HCT116 (cell line): ENCODE measurements around the gene IGFALS. TPM values are rescaled to one million over a fixed set of nuclear protein-coding genes. Genes with fewer than 3 reads are reported as not detected.

Experiments
- ATAC-seq: fragments of 200-7000 bp; cut with Tn5 transposase; 2 replicates; pipeline ENCODE4 v1.9.1; 2020; ENCODE audit warnings: mild to moderate bottlenecking, moderate library complexity
- BruUV-seq: library from RNA; stranded (reverse); fragments of 400-500 nt; replicated peaks from 2 replicates; lab custom pipeline; 2021; lab: Mats Ljungman, UMichigan
- CTCF ChIA-PET: fragments of 300-600 bp; sonication (Branson Sonifier 250); formaldehyde crosslinking; loops from one replicate; lab custom pipeline; 2021; ENCODE audit warnings: antibody characterized with exemption; lab: Charles Lee
- POLR2A ChIA-PET: fragments of 300-600, 350-600 bp; sonication (Branson Sonifier 250); formaldehyde crosslinking; loops from one replicate; lab custom pipeline; 2021; ENCODE audit warnings: antibody characterized with exemption; lab: Charles Lee
- RAD21 ChIA-PET, 2 experiments: fragments of 300-600 bp; sonication (Branson Sonifier 250); formaldehyde crosslinking; loops; one replicate each; lab custom pipeline; 2023; ENCODE audit warnings: low total read pairs in 2 of 2; ENCODE audit not compliant: uncharacterized antibody in 2 of 2, unreplicated experiment in 2 of 2, low non-redundant PET in 1 of 2; lab: Charles Lee
- DNase-seq: peaks from one replicate; pipeline ENCODE4 v3.0.0-alpha.2; 2010; ENCODE audit warnings: low read depth, low spot score
- H2AFZ ChIP-seq: fragments of 200-600 bp; shearing (Covaris generic), sonication (generic); 2 replicates; pipeline ENCODE4 v1.6.1; 2017; ENCODE audit warnings: low read depth, mixed run types, mixed read lengths, antibody characterized with exemption, low read length; ENCODE audit not compliant: poor library complexity, severe bottlenecking
- H3K27ac ChIP-seq: 2 replicates; pipeline ENCODE4 v1.5.1; 2012; ENCODE audit warnings: low read depth, low read length
- H3K27me3 ChIP-seq: fragments of 200-600 bp; sonication (generic); 2 replicates; pipeline ENCODE4 v1.6.1; 2016; ENCODE audit warnings: mixed run types, low read length, mixed read lengths; ENCODE audit not compliant: insufficient read depth
- H3K36me3 ChIP-seq, 2 experiments: fragments of 200-500 bp in 1 of 2; fragments of 200-600 bp in 1 of 2; sonication (Bioruptor generic) in 1 of 2; sonication (generic) in 1 of 2; 2 replicates each; pipeline versions ENCODE4 v1.5.1 to v1.6.1; 2014 to 2016; ENCODE audit warnings: low read length in 2 of 2, inconsistent platforms in 1 of 2, mixed read lengths in 1 of 2, mixed run types in 1 of 2; ENCODE audit not compliant: insufficient read depth in 2 of 2, control insufficient read depth in 1 of 2
- H3K4me1 ChIP-seq, 2 experiments: fragments of 200-600 bp in 1 of 2; sonication (generic) in 1 of 2; 2 replicates each; pipeline versions ENCODE4 v1.5.1 to v1.6.1; 2012 to 2017; ENCODE audit warnings: low read length in 2 of 2, inconsistent platforms in 1 of 2, mild to moderate bottlenecking in 1 of 2, mixed read lengths in 1 of 2, mixed run types in 1 of 2, moderate library complexity in 1 of 2; ENCODE audit not compliant: insufficient read depth in 2 of 2, control insufficient read depth in 1 of 2
- H3K4me2 ChIP-seq: fragments of 200-600 bp; sonication (generic); 2 replicates; pipeline ENCODE4 v1.6.1; 2017; ENCODE audit warnings: mixed run types, low read length, mixed read lengths
- H3K4me3 ChIP-seq, 2 experiments: fragments of 200-600 bp in 1 of 2; sonication (generic) in 1 of 2; replicated peaks in 1 of 2; 2 replicates each; pipeline ENCODE4 v1.5.1; 2011 to 2016; ENCODE audit warnings: low read length in 2 of 2, control low read depth in 1 of 2, low read depth in 1 of 2, mild to moderate bottlenecking in 1 of 2, mixed read lengths in 1 of 2, mixed run types in 1 of 2
- H3K79me2 ChIP-seq: fragments of 200-600 bp; sonication (generic); 2 replicates; pipeline ENCODE4 v1.6.1; 2017; ENCODE audit warnings: mild to moderate bottlenecking, mixed run types, low read length, moderate library complexity, mixed read lengths; ENCODE audit not compliant: insufficient read depth
- H3K9ac ChIP-seq: fragments of 200-600 bp; sonication (generic); 2 replicates; pipeline ENCODE4 v1.6.1; 2016; ENCODE audit warnings: low read length, mixed read lengths
- H3K9me2 ChIP-seq: fragments of 200-600 bp; sonication (generic), shearing (Covaris generic); 2 replicates; pipeline ENCODE4 v1.6.1; 2017; ENCODE audit warnings: mixed run types, mild to moderate bottlenecking, moderate library complexity; ENCODE audit not compliant: insufficient read depth
- H3K9me3 ChIP-seq, 2 experiments: fragments of 200-500 bp in 1 of 2; fragments of 200-600 bp in 1 of 2; sonication (Bioruptor generic) in 1 of 2; sonication (generic) in 1 of 2; 2 replicates each; pipeline ENCODE4 v1.6.1; 2014 to 2017; ENCODE audit warnings: low read length in 2 of 2, mixed read lengths in 2 of 2, inconsistent platforms in 1 of 2, low read depth in 1 of 2, mild to moderate bottlenecking in 1 of 2, mixed run types in 1 of 2, moderate library complexity in 1 of 2; ENCODE audit not compliant: control insufficient read depth in 1 of 2, insufficient read depth in 1 of 2
- H4K20me1 ChIP-seq: fragments of 200-600 bp; sonication (generic), shearing (Covaris generic); 2 replicates; pipeline ENCODE4 v1.6.1; 2017; ENCODE audit warnings: mixed run types, mild to moderate bottlenecking, moderate library complexity; ENCODE audit not compliant: insufficient read depth
- CBX3 ChIP-seq: IDR thresholded peaks from 2 replicates; pipeline ENCODE4 v1.6.1; 2012; ENCODE audit warnings: low read depth
- CEBPB ChIP-seq: IDR thresholded peaks from 2 replicates; pipeline ENCODE4 v1.6.1; 2012; ENCODE audit warnings: low read depth
- EGR1 ChIP-seq: IDR thresholded peaks from 2 replicates; pipeline ENCODE4 v1.6.1; 2012; ENCODE audit warnings: low read depth
- ELF1 ChIP-seq: IDR thresholded peaks from 2 replicates; pipeline ENCODE4 v1.6.1; 2012; ENCODE audit warnings: low read depth, borderline replicate concordance
- EZH2 ChIP-seq: fragments of 200-600 bp; sonication (generic); IDR thresholded peaks from 2 replicates; pipeline ENCODE4 v1.6.1; 2017; ENCODE audit warnings: antibody characterized with exemption, mixed run types
- EZH2phosphoT487 ChIP-seq: fragments of 200-600 bp; IDR thresholded peaks from 2 replicates; pipeline ENCODE4 v1.6.1; 2018; ENCODE audit warnings: antibody characterized with exemption, borderline replicate concordance
- JUND ChIP-seq: IDR thresholded peaks from 2 replicates; pipeline ENCODE4 v1.6.1; 2012
- POLR2A ChIP-seq: IDR thresholded peaks from 2 replicates; pipeline ENCODE4 v1.7.0; 2011; ENCODE audit warnings: borderline replicate concordance; ENCODE audit not compliant: insufficient read depth, insufficient read length; ENCODE audit errors: extremely low read depth
- POLR2AphosphoS5 ChIP-seq: IDR thresholded peaks from 2 replicates; pipeline ENCODE4 v1.6.1; 2011; ENCODE audit warnings: mild to moderate bottlenecking, low read depth, low read length, moderate library complexity
- RAD21 ChIP-seq: IDR thresholded peaks from 2 replicates; pipeline ENCODE4 v1.6.1; 2012; ENCODE audit warnings: low read depth, mild to moderate bottlenecking
- SP1 ChIP-seq: IDR thresholded peaks from 2 replicates; pipeline ENCODE4 v1.6.1; 2012; ENCODE audit warnings: low read depth
- TCF7L2 ChIP-seq: IDR thresholded peaks from 2 replicates; pipeline ENCODE4 v1.7.0; 2011; ENCODE audit warnings: borderline replicate concordance, inconsistent platforms; ENCODE audit not compliant: insufficient read depth, insufficient read length; ENCODE audit errors: extremely low read depth
- YY1 ChIP-seq: IDR thresholded peaks from 2 replicates; pipeline ENCODE4 v1.6.1; 2011; ENCODE audit warnings: low read length, low read depth, moderate library complexity, mild to moderate bottlenecking; ENCODE audit not compliant: insufficient replicate concordance; ENCODE audit errors: extremely low read depth
- ZFX ChIP-seq: fragments of 450-650 bp; IDR thresholded peaks from 2 replicates; pipeline ENCODE4 v1.6.1; 2017
- ZNF274 ChIP-seq: fragments of 200-500 bp; sonication (Bioruptor generic); IDR thresholded peaks from 2 replicates; pipeline ENCODE4 v1.6.1; 2014; ENCODE audit warnings: mild to moderate bottlenecking, low read depth, low read length, inconsistent platforms
- intact Hi-C: fragments of 100-400 bp; cut with micrococcal nuclease; formaldehyde crosslinking; loops from 2 replicates; pipeline ENCODE4 v1.10.0; 2022
- total RNA-seq: library from RNA; stranded (reverse); gene quantifications from one replicate; pipeline ENCODE4 v1.2.1, GENCODE V29; 2021; ENCODE audit not compliant: unreplicated experiment
- TF ChIP-seq, protein P1 (sequence below), 3 experiments: fragments of 200-600 bp in 1 of 3; sonication (generic) in 1 of 3; IDR thresholded peaks in 2 of 3; conservative IDR thresholded peaks in 1 of 3; 2 replicates each; pipeline ENCODE4 v1.5.1; 2012 to 2017; ENCODE audit warnings: low read depth in 2 of 3, low read length in 2 of 3, antibody characterized with exemption in 1 of 3, borderline replicate concordance in 1 of 3, control low read depth in 1 of 3, mild to moderate bottlenecking in 1 of 3, mixed read lengths in 1 of 3, mixed run types in 1 of 3, moderate library complexity in 1 of 3; ENCODE audit not compliant: insufficient read depth in 1 of 3
- TF ChIP-seq, protein P2 (sequence below): IDR thresholded peaks from 2 replicates; pipeline ENCODE4 v1.6.1; 2012
- TF ChIP-seq, protein P3 (sequence below): IDR thresholded peaks from 2 replicates; pipeline ENCODE4 v1.6.1; 2011; ENCODE audit warnings: mild to moderate bottlenecking, low read length, moderate library complexity; ENCODE audit not compliant: insufficient replicate concordance; ENCODE audit errors: extremely low read depth

Gene IGFALS
- total RNA-seq, 1 experiment from 2014 or later, result 0.10 TPM

DNA sequence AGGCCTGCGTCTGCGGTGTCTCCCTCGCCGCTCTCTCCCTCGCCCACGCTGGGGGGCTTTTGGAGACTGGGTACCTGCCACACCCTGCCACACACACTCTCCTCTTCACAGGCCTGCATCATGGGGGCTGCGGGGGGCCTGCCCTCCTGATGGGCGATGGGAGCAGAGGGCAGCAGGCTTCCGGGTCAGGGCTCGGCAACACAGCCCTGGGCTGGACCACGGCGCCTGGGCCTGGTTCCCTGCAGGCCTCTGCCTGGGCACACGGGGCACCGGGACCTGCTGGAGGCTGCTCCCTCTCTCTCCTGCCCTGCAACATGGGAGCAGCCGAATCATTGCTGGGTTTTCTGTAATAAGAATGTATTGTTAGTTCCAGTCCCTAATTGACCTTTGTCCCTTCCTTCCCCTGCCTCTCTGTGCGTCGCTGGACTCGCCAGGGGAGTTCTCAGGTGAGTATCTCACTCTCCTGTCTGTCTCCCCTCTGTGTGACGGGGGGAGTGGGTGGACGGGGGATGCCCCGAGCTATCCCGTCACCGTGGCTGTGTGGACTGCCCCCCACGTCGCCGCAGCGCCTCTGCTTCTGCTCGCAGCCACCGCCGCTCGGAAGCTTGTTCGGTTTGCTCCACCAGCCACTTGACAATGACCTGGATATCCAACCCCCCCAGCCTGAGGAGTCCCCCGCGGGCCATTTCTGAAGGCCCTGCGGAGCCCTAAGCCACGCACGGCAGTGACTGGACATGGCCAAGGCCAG is 35.6 kb downstream of the IGFALS start (continued):
- TF ChIP-seq, protein P1, sequence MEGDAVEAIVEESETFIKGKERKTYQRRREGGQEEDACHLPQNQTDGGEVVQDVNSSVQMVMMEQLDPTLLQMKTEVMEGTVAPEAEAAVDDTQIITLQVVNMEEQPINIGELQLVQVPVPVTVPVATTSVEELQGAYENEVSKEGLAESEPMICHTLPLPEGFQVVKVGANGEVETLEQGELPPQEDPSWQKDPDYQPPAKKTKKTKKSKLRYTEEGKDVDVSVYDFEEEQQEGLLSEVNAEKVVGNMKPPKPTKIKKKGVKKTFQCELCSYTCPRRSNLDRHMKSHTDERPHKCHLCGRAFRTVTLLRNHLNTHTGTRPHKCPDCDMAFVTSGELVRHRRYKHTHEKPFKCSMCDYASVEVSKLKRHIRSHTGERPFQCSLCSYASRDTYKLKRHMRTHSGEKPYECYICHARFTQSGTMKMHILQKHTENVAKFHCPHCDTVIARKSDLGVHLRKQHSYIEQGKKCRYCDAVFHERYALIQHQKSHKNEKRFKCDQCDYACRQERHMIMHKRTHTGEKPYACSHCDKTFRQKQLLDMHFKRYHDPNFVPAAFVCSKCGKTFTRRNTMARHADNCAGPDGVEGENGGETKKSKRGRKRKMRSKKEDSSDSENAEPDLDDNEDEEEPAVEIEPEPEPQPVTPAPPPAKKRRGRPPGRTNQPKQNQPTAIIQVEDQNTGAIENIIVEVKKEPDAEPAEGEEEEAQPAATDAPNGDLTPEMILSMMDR (IDR thresholded peaks at IDR 0.05 in 2 of 3, conservative IDR thresholded peaks at IDR 0.05 in 1 of 3; ENCODE audit: borderline replicate concordance in 1 of 3, insufficient read depth in 1 of 3, low read depth in 2 of 3, low read length in 2 of 3), result no peak

DNA sequence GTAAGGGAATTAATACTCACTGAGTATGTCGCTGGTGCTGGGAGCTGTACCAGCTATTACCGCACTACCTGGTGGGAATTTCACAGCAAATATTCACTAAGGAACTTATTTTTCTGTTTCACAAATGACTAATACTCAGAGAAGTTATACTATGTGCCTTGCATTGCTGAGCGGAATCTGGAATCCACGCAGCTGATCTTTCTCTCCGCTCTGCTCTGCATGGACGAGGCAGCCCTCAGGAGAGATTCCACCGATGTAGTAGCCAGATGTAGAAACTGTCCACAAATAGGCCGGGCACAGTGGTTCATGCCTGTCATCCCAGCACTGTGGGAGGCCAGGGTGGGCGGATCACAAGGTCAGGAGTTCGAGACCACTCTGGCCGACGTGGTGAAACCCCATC is 39.3 kb downstream of the IGFALS start:
- RAD21 ChIA-PET, result no interaction called here
- POLR2A ChIA-PET, result no interaction called here

More for the DNA sequence above, 39.3 kb downstream of the IGFALS start:
- peaks cover 3 to 11% of the 10 kb centered on the region in 2 experiments; a peak in 3 of 4 replicates for H3K36me3 ChIP-seq
- no peak overlapping the region for H3K27ac ChIP-seq
- no peak overlapping the region for H3K4me2 ChIP-seq
- CTCF ChIA-PET, result interaction anchor here (0.7 kb wide), 1 partner anchor 49 kb away, joined by 3 read pairs; no protein-coding TSS in a partner anchor
- no peaks in the 10 kb centered on the region for H3K4me1 ChIP-seq
- no peaks in the 10 kb centered on the region for H3K9me2 ChIP-seq
- DNase-seq, result no peak
- H3K9ac ChIP-seq, result no peak overlapping the region
- H3K9me3 ChIP-seq, result no peaks in the 10 kb centered on the region
- no peaks in the 10 kb centered on the region for H3K27me3 ChIP-seq
- H4K20me1 ChIP-seq, result no peaks in the 10 kb centered on the region
- BruUV-seq, result no TSS peak
- no peak overlapping the region for H3K4me3 ChIP-seq
- intact Hi-C loops, result no loop called here
- TF ChIP-seq ZFX (no peak), YY1 (no peak), TCF7L2 (no peak), EZH2phosphoT487 (no peak), POLR2A (no peak), ELF1 (no peak), SP1 (no peak), POLR2AphosphoS5 (no peak), EGR1 (no peak), CBX3 (no peak), ZNF274 (no peak), CEBPB (no peak), RAD21 (no peak), JUND (no peak), EZH2 (no peak)
- TF ChIP-seq, protein P1 (IDR thresholded peaks at IDR 0.05 in 2 of 3, conservative IDR thresholded peaks at IDR 0.05 in 1 of 3; ENCODE audit: borderline replicate concordance in 1 of 3, insufficient read depth in 1 of 3, low read depth in 2 of 3, low read length in 2 of 3), result no peak
- TF ChIP-seq, protein P2, sequence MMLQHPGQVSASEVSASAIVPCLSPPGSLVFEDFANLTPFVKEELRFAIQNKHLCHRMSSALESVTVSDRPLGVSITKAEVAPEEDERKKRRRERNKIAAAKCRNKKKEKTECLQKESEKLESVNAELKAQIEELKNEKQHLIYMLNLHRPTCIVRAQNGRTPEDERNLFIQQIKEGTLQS, result no peak
- TF ChIP-seq, protein P3, sequence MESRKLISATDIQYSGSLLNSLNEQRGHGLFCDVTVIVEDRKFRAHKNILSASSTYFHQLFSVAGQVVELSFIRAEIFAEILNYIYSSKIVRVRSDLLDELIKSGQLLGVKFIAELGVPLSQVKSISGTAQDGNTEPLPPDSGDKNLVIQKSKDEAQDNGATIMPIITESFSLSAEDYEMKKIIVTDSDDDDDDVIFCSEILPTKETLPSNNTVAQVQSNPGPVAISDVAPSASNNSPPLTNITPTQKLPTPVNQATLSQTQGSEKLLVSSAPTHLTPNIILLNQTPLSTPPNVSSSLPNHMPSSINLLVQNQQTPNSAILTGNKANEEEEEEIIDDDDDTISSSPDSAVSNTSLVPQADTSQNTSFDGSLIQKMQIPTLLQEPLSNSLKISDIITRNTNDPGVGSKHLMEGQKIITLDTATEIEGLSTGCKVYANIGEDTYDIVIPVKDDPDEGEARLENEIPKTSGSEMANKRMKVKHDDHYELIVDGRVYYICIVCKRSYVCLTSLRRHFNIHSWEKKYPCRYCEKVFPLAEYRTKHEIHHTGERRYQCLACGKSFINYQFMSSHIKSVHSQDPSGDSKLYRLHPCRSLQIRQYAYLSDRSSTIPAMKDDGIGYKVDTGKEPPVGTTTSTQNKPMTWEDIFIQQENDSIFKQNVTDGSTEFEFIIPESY, result no peak
- H2AFZ ChIP-seq, result no peak overlapping the region
- no peak for ATAC-seq
- H3K79me2 ChIP-seq, result no peaks in the 10 kb centered on the region
